HEK293 (cell line): ENCODE measurements around the gene HHAT.

Experiments
- CTCF ChIA-PET: fragments of 350-600 bp; formaldehyde crosslinking; extraction: SDS; loops from one replicate; lab custom pipeline; 2021; ENCODE audit warnings: antibody characterized with exemption; lab: Yijun Ruan, JAX
- POLR2A ChIA-PET: fragments of 300-600 bp; formaldehyde crosslinking; extraction: SDS; loops from one replicate; lab custom pipeline; 2020; ENCODE audit warnings: antibody characterized with exemption, inconsistent platforms; lab: Yijun Ruan, JAX
- H3K27ac ChIP-seq: fragments of 200-500 bp; sonication (Bioruptor generic); 2 replicates; pipeline ENCODE4 v1.5.1; 2014; ENCODE audit warnings: low read depth, low read length, control low read depth, inconsistent platforms; ENCODE audit errors: extremely low read depth
- H3K36me3 ChIP-seq, 2 experiments: fragments of 200-500 bp in 1 of 2; sonication (Bioruptor generic) in 1 of 2; 1 replicate in 1 of 2; 2 replicates in 1 of 2; pipeline ENCODE4 v1.5.1; 2014 to 2017; ENCODE audit warnings: inconsistent platforms in 2 of 2, low read length in 2 of 2; ENCODE audit not compliant: control insufficient read depth in 2 of 2, insufficient read depth in 1 of 2
- H3K4me1 ChIP-seq: fragments of 200-500 bp; sonication (Bioruptor generic); 2 replicates; pipeline ENCODE4 v1.5.1; 2014; ENCODE audit warnings: mild to moderate bottlenecking, low read length, inconsistent platforms; ENCODE audit not compliant: control insufficient read depth, insufficient read depth
- H3K4me3 ChIP-seq: 2 replicates; pipeline ENCODE4 v1.5.1; 2011; ENCODE audit warnings: low read depth, mild to moderate bottlenecking, control low read depth, low read length, moderate library complexity
- H3K9me3 ChIP-seq: fragments of 200-500 bp; sonication (Bioruptor generic); 2 replicates; pipeline ENCODE4 v1.5.1; 2014; ENCODE audit warnings: low read depth, low read length, inconsistent platforms; ENCODE audit not compliant: control insufficient read depth, insufficient read depth
- EGR2 ChIP-seq: fragments of 450-650 bp; formaldehyde crosslinking; IDR thresholded peaks from 2 replicates; pipeline ENCODE4 v1.5.1; 2016; ENCODE audit warnings: low read depth, missing biosample characterization, missing genetic modification characterization
- GLIS2 ChIP-seq: fragments of 450-650 bp; formaldehyde crosslinking; IDR thresholded peaks from 2 replicates; pipeline ENCODE4 v1.5.1; 2016; ENCODE audit warnings: missing biosample characterization, missing genetic modification characterization
- IKZF3 ChIP-seq: fragments of 450-650 bp; IDR thresholded peaks from 2 replicates; pipeline ENCODE4 v1.5.0; 2018; ENCODE audit warnings: missing biosample characterization, mild to moderate bottlenecking, missing genetic modification characterization, moderate library complexity
- RBAK ChIP-seq: fragments of 450-650 bp; formaldehyde crosslinking; IDR thresholded peaks from 2 replicates; pipeline ENCODE4 v1.5.1; 2016; ENCODE audit warnings: missing biosample characterization, missing genetic modification characterization
- TCF7L2 ChIP-seq: IDR thresholded peaks from 2 replicates; pipeline ENCODE4 v1.6.1; 2011; ENCODE audit warnings: low read depth, mild to moderate bottlenecking, inconsistent platforms, low read length, moderate library complexity, borderline replicate concordance
- ZFP3 ChIP-seq: fragments of 450-650 bp; formaldehyde crosslinking; IDR thresholded peaks from 2 replicates; pipeline ENCODE4 v1.5.1; 2016; ENCODE audit warnings: low read depth, missing biosample characterization, missing genetic modification characterization
- ZFP37 ChIP-seq: fragments of 450-650 bp; formaldehyde crosslinking; IDR thresholded peaks from 2 replicates; pipeline ENCODE4 v1.5.1; 2016; ENCODE audit warnings: missing biosample characterization, missing genetic modification characterization
- ZNF146 ChIP-seq: fragments of 450-650 bp; formaldehyde crosslinking; IDR thresholded peaks from 2 replicates; pipeline ENCODE4 v1.5.1; 2016; ENCODE audit warnings: missing biosample characterization, missing genetic modification characterization
- ZNF184 ChIP-seq: fragments of 450-650 bp; IDR thresholded peaks from 2 replicates; pipeline ENCODE4 v1.5.1; 2018; ENCODE audit warnings: missing biosample characterization, mild to moderate bottlenecking, missing genetic modification characterization
- ZNF223 ChIP-seq: fragments of 450-650 bp; formaldehyde crosslinking; IDR thresholded peaks from 2 replicates; pipeline ENCODE4 v1.5.1; 2016; ENCODE audit warnings: missing biosample characterization, missing genetic modification characterization
- ZNF239 ChIP-seq: fragments of 450-650 bp; formaldehyde crosslinking; IDR thresholded peaks from 2 replicates; pipeline ENCODE4 v1.5.1; 2016; ENCODE audit warnings: missing biosample characterization, missing genetic modification characterization
- ZNF24 ChIP-seq: fragments of 450-650 bp; formaldehyde crosslinking; IDR thresholded peaks from 2 replicates; pipeline ENCODE4 v1.5.1; 2016; ENCODE audit warnings: missing biosample characterization, missing genetic modification characterization
- ZNF280D ChIP-seq: fragments of 450-650 bp; formaldehyde crosslinking; IDR thresholded peaks from 2 replicates; pipeline ENCODE4 v1.5.1; 2016; ENCODE audit warnings: missing biosample characterization, missing genetic modification characterization
- ZNF292 ChIP-seq: fragments of 450-650 bp; formaldehyde crosslinking; IDR thresholded peaks from 2 replicates; pipeline ENCODE4 v1.5.1; 2016; ENCODE audit warnings: low read depth, missing biosample characterization, missing genetic modification characterization, borderline replicate concordance
- ZNF324 ChIP-seq: fragments of 450-650 bp; formaldehyde crosslinking; IDR thresholded peaks from 2 replicates; pipeline ENCODE4 v1.5.1; 2016; ENCODE audit warnings: missing biosample characterization, missing genetic modification characterization
- ZNF350 ChIP-seq: fragments of 450-650 bp; formaldehyde crosslinking; IDR thresholded peaks from 2 replicates; pipeline ENCODE4 v1.5.0; 2017; ENCODE audit warnings: missing biosample characterization, mild to moderate bottlenecking, missing genetic modification characterization
- ZNF391 ChIP-seq: fragments of 450-650 bp; formaldehyde crosslinking; IDR thresholded peaks from 2 replicates; pipeline ENCODE4 v1.5.1; 2016; ENCODE audit warnings: low read depth, missing biosample characterization, missing genetic modification characterization, borderline replicate concordance
- ZNF473 ChIP-seq: fragments of 450-650 bp; formaldehyde crosslinking; IDR thresholded peaks from 2 replicates; pipeline ENCODE4 v1.5.1; 2017; ENCODE audit warnings: missing biosample characterization, missing genetic modification characterization
- ZNF529 ChIP-seq: fragments of 450-650 bp; formaldehyde crosslinking; IDR thresholded peaks from 2 replicates; pipeline ENCODE4 v1.5.1; 2017; ENCODE audit warnings: missing genetic modification characterization, missing biosample characterization; ENCODE audit not compliant: insufficient replicate concordance
- ZNF549 ChIP-seq: fragments of 450-650 bp; IDR thresholded peaks from 2 replicates; pipeline ENCODE4 v1.5.1; 2018; ENCODE audit warnings: missing biosample characterization, missing genetic modification characterization, mild to moderate bottlenecking, inconsistent platforms, moderate library complexity
- ZNF580 ChIP-seq: fragments of 450-650 bp; formaldehyde crosslinking; IDR thresholded peaks from 2 replicates; pipeline ENCODE4 v1.5.1; 2016; ENCODE audit warnings: missing biosample characterization, missing genetic modification characterization
- ZNF658 ChIP-seq: fragments of 450-650 bp; formaldehyde crosslinking; IDR thresholded peaks from 2 replicates; pipeline ENCODE4; 2016; ENCODE audit warnings: missing biosample characterization, missing genetic modification characterization
- ZNF837 ChIP-seq: fragments of 450-650 bp; formaldehyde crosslinking; IDR thresholded peaks from 2 replicates; pipeline ENCODE4 v1.5.1; 2016; ENCODE audit warnings: missing biosample characterization, missing genetic modification characterization
- ZSCAN16 ChIP-seq: fragments of 450-650 bp; formaldehyde crosslinking; IDR thresholded peaks from 2 replicates; pipeline ENCODE4 v1.5.1; 2016; ENCODE audit warnings: missing biosample characterization, missing genetic modification characterization
- ZSCAN18 ChIP-seq: fragments of 450-650 bp; formaldehyde crosslinking; IDR thresholded peaks from 2 replicates; pipeline ENCODE4 v1.5.1; 2016; ENCODE audit warnings: missing biosample characterization, missing genetic modification characterization
- ZXDB ChIP-seq: fragments of 450-650 bp; formaldehyde crosslinking; IDR thresholded peaks from 2 replicates; pipeline ENCODE4 v1.5.1; 2016; ENCODE audit warnings: missing biosample characterization, missing genetic modification characterization

Gene HHAT

GRCh38 chr1:210397681-210398080 lies 69.0 kb downstream of the HHAT start:
- POLR2A ChIA-PET = no interaction called here
- peaks cover 17% of the 10 kb centered on the region for H3K4me1 ChIP-seq
- CTCF ChIA-PET = interaction anchor here (0.5 to 1.1 kb wide), 5 partner anchors 9 to 255 kb away, joined by 3 to 6 read pairs (median 3); no protein-coding TSS in a partner anchor
- no peak overlapping the region for H3K27ac ChIP-seq
- H3K4me3 ChIP-seq = no peak overlapping the region
- TF ChIP-seq ZNF658 (tag by site-specific recombination) = no peak
- no peak for TF ChIP-seq ZNF280D (tag by site-specific recombination)
- TF ChIP-seq ZSCAN18 (tag by site-specific recombination) = no peak
- TF ChIP-seq TCF7L2 = no peak
- TF ChIP-seq ZNF184 (tag by site-specific recombination) = no peak
- TF ChIP-seq IKZF3 = no peak
- no peak for TF ChIP-seq ZNF292 (tag by site-specific recombination)
- no peak for TF ChIP-seq ZNF529 (tag by site-specific recombination)
- TF ChIP-seq ZSCAN16 (tag by site-specific recombination) = no peak
- no peak for TF ChIP-seq ZXDB (tag by site-specific recombination)
- no peak for TF ChIP-seq ZNF324 (tag by site-specific recombination)
- no peak for TF ChIP-seq ZNF580 (tag by site-specific recombination)
- TF ChIP-seq ZFP3 (tag by site-specific recombination) = no peak
- no peak for TF ChIP-seq ZFP37 (tag by site-specific recombination)
- no peaks in the 10 kb centered on the region for H3K9me3 ChIP-seq
- H3K36me3 ChIP-seq = peaks cover 0 to 4% of the 10 kb centered on the region in 2 experiments; a peak in 1 of 3 replicates

- ChIA-PET CTCF (interaction anchor here (0.5 to 2.5 kb wide), 4 partner anchors 10 to 323 kb away, joined by 3 to 13 read pairs (median 4); no protein-coding TSS in a partner anchor), POLR2A (no interaction called here)
- Histone ChIP-seq H3K9me3 (no peaks in the 10 kb centered on the region), H3K36me3 (peaks cover 0 to 4% of the 10 kb centered on the region in 2 experiments; a peak in 1 of 3 replicates), H3K4me1 (peaks cover 17% of the 10 kb centered on the region), H3K27ac (no peak overlapping the region), H3K4me3 (no peak overlapping the region)
- no peak for TF ChIP-seq ZNF350
Observed at GRCh38 chr1:210398466-210398865, 69.8 kb downstream of the HHAT start.

GRCh38 chr1:210400043-210400840 lies 71.5 kb downstream of the HHAT start:
- H3K27ac ChIP-seq = peak overlapping the region; percentile 32; the same call in 1 of the 2 replicates
- ChIA-PET CTCF (interaction anchor here (0.6 to 4.8 kb wide), 31 partner anchors 10 to 885 kb away, joined by 3 to 53 read pairs (median 3); no protein-coding TSS in a partner anchor), POLR2A (no interaction called here)
- TF ChIP-seq ZNF146 (tag by site-specific recombination) (no peak), EGR2 (tag by site-specific recombination) (no peak), ZNF391 (tag by site-specific recombination) (no peak), ZNF549 (tag by site-specific recombination) (no peak), ZNF239 (tag by site-specific recombination) (no peak), ZNF837 (tag by site-specific recombination) (no peak), ZNF473 (tag by site-specific recombination) (no peak), ZNF24 (tag by site-specific recombination) (no peak), RBAK (tag by site-specific recombination) (no peak), GLIS2 (tag by site-specific recombination) (peak; percentile 31; the same call in 1 of the 2 replicates), ZNF658 (tag by site-specific recombination) (no peak), ZNF223 (tag by site-specific recombination) (no peak)

More at GRCh38 chr1:210400043-210400840, 71.5 kb downstream of the HHAT start:
- Histone ChIP-seq H3K9me3 (no peaks in the 10 kb centered on the region), H3K4me3 (no peak overlapping the region), H3K36me3 (peaks cover 0 to 4% of the 10 kb centered on the region in 2 experiments; a peak in 1 of 3 replicates), H3K4me1 (peaks cover 4% of the 10 kb centered on the region)
